SK-N-MC (cell line): ENCODE measurements around the gene TMEM80.

Experiments
- DNase-seq: peaks from one replicate; pipeline ENCODE4 v3.0.0-alpha.2; 2011; ENCODE audit warnings: low read depth, low spot score
- H3K27ac ChIP-seq: fragments of 200-600 bp; sonication (generic); 2 replicates; pipeline ENCODE4 v1.5.1; 2016; ENCODE audit warnings: mixed run types
- H3K36me3 ChIP-seq: fragments of 200-600 bp; sonication (generic); 2 replicates; pipeline ENCODE4 v1.6.1; 2017; ENCODE audit warnings: antibody characterized with exemption, low read length, mixed read lengths; ENCODE audit not compliant: insufficient read depth
- H3K4me3 ChIP-seq: fragments of 200-600 bp; sonication (generic); 2 replicates; pipeline ENCODE4 v1.5.1; 2016
- H3K9ac ChIP-seq: fragments of 200-600 bp; sonication (generic); 2 replicates; pipeline ENCODE4 v1.8.0; 2017; ENCODE audit warnings: mixed run types, mixed read lengths; ENCODE audit not compliant: insufficient read length
- H3K9me3 ChIP-seq: fragments of 200-600 bp; sonication (generic); 2 replicates; pipeline ENCODE4 v1.6.1; 2017; ENCODE audit warnings: low read depth, mild to moderate bottlenecking, antibody characterized with exemption, low read length, moderate library complexity, mixed read lengths
- EZH2 ChIP-seq: fragments of 200-600 bp; sonication (generic); IDR thresholded peaks from one replicate; pipeline ENCODE4 v1.6.1; 2017; ENCODE audit warnings: antibody characterized with exemption
- FOXP2 ChIP-seq: optimal IDR thresholded peaks from 2 replicates; pipeline ENCODE3; 2011; ENCODE audit warnings: mild to moderate bottlenecking, moderate library complexity; ENCODE audit not compliant: insufficient read depth; ENCODE audit errors: extremely low read length, control extremely low read depth
- POLR2AphosphoS5 ChIP-seq: IDR thresholded peaks from 2 replicates; pipeline ENCODE4 v1.6.1; 2012; ENCODE audit warnings: mild to moderate bottlenecking, low read depth, low read length, borderline replicate concordance

TMEM80 gene

GRCh38 chr11:673866-674265 is 21.8 kb upstream of the TMEM80 start:
- Histone ChIP-seq H3K9me3 (no peaks in the 10 kb centered on the region), H3K36me3 (peaks cover 39% of the 10 kb centered on the region), H3K9ac (no peak overlapping the region), H3K4me3 (no peak overlapping the region), H3K27ac (no peak overlapping the region)
- TF ChIP-seq FOXP2 (no peak), EZH2 (no peak), POLR2AphosphoS5 (no peak)
- DNase-seq: no peak

DNA sequence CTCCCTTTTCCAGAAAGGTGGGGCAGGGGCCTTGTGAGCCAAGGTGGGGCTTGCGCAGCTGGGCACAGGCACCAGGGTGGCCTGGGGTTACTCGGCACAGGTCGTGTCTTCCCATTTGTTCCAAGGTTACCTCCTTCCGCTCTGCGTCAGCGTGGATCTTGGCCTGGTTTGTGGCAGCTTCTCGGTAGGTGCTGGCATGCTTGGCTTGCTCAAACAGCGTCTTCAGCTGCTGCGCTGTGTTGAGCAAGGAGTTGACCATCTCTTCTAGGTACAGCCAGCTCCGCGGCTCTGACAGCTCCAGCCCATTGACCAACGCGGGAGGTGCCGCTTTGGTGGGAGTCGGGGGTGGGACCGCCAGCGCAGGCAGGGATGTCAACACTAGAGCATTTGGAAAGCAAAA is 21.2 kb upstream of the TMEM80 start:
- H3K9ac ChIP-seq: no peak overlapping the region
- H3K9me3 ChIP-seq: no peaks in the 10 kb centered on the region
- no peak overlapping the region for H3K27ac ChIP-seq
- H3K4me3 ChIP-seq: no peak overlapping the region
- no peak for DNase-seq
- peaks cover 40% of the 10 kb centered on the region for H3K36me3 ChIP-seq
- TF ChIP-seq POLR2AphosphoS5: no peak
- no peak for TF ChIP-seq EZH2
- no peak for TF ChIP-seq FOXP2

DNA sequence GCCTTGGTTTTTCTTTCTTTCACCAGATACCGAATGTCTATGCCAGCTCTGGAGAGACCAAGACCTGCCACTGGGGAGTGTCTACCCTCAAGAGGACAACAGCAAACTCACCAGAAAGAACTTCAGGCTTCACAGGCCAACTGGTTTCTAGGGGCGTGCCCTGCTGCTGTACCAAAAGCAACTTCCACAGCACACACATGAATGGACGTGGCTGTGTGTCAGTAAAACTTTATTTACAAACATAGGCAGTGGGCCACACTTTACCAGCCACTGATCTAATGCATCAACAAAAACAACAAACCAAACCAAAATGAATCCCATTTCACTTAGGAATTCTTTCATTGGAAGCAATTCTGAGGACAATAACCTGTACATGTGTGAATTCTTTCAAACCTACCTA is 17.3 kb upstream of the TMEM80 start:
- no peak for TF ChIP-seq POLR2AphosphoS5
- no peak for TF ChIP-seq EZH2
- no peak for TF ChIP-seq FOXP2
- Histone ChIP-seq H3K9ac (no peak overlapping the region), H3K36me3 (peaks cover 62% of the 10 kb centered on the region), H3K27ac (no peak overlapping the region), H3K4me3 (no peak overlapping the region), H3K9me3 (no peaks in the 10 kb centered on the region)
- no peak for DNase-seq

- TF ChIP-seq POLR2AphosphoS5 (no peak), FOXP2 (no peak), EZH2 (no peak)
- no peak overlapping the region for H3K4me3 ChIP-seq
- H3K36me3 ChIP-seq: peaks cover 62% of the 10 kb centered on the region
- H3K27ac ChIP-seq: 0 out of 2 replicates have a peak overlapping the region, but pooled peaks have one; percentile 46
- no peak overlapping the region for H3K9ac ChIP-seq
- no peak for DNase-seq
- no peaks in the 10 kb centered on the region for H3K9me3 ChIP-seq
Measured at GRCh38 chr11:679271-680207, 16.1 kb upstream of the TMEM80 start.

GRCh38 chr11:680476-680875 is 15.1 kb upstream of the TMEM80 start:
- TF ChIP-seq POLR2AphosphoS5 (no peak), EZH2 (no peak), FOXP2 (no peak)
- Histone ChIP-seq H3K9ac (no peak overlapping the region), H3K9me3 (no peaks in the 10 kb centered on the region), H3K27ac (peak overlapping the region; percentile 46; the same call in 1 of the 2 replicates), H3K4me3 (no peak overlapping the region), H3K36me3 (peaks cover 64% of the 10 kb centered on the region)
- no peak for DNase-seq

DNA sequence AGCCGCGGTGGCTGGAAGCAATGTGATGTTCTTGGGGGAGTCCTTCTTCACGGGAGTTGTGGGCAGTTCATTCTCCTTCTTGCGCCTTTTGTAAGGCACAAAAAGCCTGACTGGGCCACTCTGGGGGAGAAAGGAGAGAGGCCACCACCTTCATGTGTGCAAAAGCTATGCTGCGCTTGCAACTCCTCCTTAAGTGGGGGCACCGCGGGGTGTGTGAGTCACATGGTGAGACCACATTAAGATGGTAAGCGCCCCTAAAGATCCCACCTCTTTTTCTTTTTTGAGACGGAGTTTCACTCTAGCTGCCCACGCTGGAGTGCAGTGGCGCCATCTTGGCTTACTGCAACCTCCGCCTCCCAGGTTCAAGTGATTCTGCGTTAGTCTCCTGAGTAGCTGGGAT is 14.6 kb upstream of the TMEM80 start:
- Histone ChIP-seq H3K27ac (no peak overlapping the region), H3K36me3 (peaks cover 68% of the 10 kb centered on the region), H3K9me3 (no peaks in the 10 kb centered on the region), H3K4me3 (no peak overlapping the region), H3K9ac (no peak overlapping the region)
- no peak for TF ChIP-seq POLR2AphosphoS5
- no peak for TF ChIP-seq FOXP2
- no peak for TF ChIP-seq EZH2
- DNase-seq: no peak

DNA sequence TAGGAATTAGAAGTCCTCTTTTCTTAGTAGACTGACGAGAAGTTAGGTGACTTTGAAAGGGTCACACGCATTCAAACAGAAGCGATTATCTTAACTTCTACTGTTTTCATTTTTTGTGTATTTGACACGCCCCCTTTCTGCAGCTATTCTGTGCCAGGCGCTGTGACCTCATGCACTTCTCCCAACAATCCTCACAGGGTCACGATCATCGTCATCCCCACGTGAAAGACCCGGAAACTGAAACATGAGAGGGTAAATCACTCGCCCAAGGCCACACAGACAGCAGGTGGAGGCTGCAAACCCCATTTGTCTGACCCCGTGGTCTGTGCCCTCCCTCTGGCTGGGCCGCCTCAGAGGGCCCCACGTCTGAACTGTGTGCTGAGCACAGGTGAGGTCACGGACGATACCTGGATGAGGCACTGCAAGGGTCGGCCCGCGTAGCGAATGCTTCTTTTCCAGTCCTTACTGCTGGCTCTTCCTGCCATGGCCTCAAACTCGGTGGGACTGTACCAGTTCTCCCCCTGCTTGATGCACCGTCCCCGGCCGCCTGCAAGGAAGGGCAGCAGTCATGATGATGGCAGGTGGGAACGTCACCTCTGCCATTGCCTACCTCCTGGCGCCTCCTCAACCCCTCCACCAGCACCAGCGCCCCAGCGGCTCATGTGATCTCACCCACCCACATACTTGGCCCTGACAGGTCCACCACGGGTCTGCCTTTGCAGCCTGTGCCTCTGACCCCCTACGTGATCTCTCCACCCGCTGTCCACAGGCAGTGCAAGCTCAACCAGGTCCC is 9.0 kb upstream of the TMEM80 start:
- DNase-seq: no peak
- no peak overlapping the region for H3K27ac ChIP-seq
- peaks cover 74% of the 10 kb centered on the region for H3K36me3 ChIP-seq
- H3K9me3 ChIP-seq: no peaks in the 10 kb centered on the region
- no peak for TF ChIP-seq EZH2
- TF ChIP-seq POLR2AphosphoS5: no peak
- no peak for TF ChIP-seq FOXP2
- no peak overlapping the region for H3K4me3 ChIP-seq
- no peak overlapping the region for H3K9ac ChIP-seq

DNA sequence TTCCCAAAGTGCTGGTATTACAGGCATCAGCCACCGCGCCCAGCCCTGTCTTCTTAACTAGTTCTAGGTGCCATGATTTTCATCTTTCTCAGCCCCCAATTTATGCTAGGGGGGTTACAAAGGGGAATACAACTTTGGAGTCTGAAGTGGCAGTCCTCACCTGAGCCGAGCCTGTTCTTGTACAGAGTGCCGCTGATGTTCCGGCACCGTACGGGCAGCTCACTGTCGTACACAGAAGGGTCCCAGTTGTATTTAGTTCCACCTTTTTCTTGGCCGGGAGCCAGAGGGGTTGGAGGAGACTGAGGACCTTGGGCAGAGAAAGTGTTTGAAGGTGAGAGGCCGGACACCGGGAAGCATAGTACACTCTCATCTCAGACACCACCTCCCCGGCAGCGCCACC is 7.9 kb upstream of the TMEM80 start:
- no peak overlapping the region for H3K4me3 ChIP-seq
- H3K9ac ChIP-seq: no peak overlapping the region
- H3K9me3 ChIP-seq: no peaks in the 10 kb centered on the region
- DNase-seq: no peak
- peaks cover 63% of the 10 kb centered on the region for H3K36me3 ChIP-seq
- H3K27ac ChIP-seq: no peak overlapping the region
- TF ChIP-seq POLR2AphosphoS5 (no peak), EZH2 (no peak), FOXP2 (no peak)

GRCh38 chr11:688681-689080 is 6.9 kb upstream of the TMEM80 start:
- Histone ChIP-seq H3K36me3 (peaks cover 54% of the 10 kb centered on the region), H3K9ac (no peak overlapping the region), H3K9me3 (no peaks in the 10 kb centered on the region), H3K27ac (no peak overlapping the region), H3K4me3 (no peak overlapping the region)
- no peak for TF ChIP-seq FOXP2
- TF ChIP-seq POLR2AphosphoS5: no peak
- no peak for TF ChIP-seq EZH2
- DNase-seq: no peak
